Stimulated activated CD8-positive, alpha-beta memory T cell treated with anti-CD3 and anti-CD28 coated beads, Interleukin-12 subunit alpha, Interleukin-12 subunit beta, amount 100 ng/mL, for 4 hours (primary cell): ENCODE results near the gene RNASE3.
A peak's percentile ranks its signal among the peaks of the same experiment; 100 is the strongest.
"Not testable (repeated sequence)": the region's sequence is repeated elsewhere in the genome, so short reads cannot be mapped to it uniquely, and the experiment has no call there.

ENCODE experiments used
- DNase-seq: peaks from one replicate; pipeline ENCODE4 v3.0.0-alpha.2; 2020; ENCODE audit warnings: low read depth

The RNASE3 gene

DNA sequence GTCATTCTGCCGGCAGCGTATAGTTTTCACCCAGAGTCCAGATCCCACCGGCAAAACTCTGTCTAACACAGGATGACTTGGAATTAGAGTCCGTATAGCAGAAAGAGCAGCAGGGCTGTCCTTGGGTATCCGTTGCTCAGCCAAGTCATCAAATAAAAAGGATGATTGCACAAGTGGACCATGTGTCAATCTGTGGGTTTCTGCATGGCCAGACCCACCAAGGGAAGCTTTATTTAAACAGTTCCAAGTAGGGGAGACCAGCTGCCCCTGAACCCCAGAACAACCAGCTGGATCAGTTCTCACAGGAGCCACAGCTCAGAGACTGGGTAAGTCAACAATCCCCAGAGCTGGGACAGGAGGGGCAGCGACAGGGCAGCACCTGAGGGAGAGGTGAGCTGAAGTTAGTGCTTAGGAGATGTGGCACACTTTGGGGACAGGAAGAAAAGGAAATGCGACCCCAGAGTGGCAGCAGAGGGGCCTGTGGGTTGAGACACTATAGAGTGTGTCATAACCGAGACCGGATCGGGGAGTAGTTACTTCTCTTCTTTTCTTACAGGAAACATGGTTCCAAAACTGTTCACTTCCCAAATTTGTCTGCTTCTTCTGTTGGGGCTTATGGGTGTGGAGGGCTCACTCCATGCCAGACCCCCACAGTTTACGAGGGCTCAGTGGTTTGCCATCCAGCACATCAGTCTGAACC, at the start of gene RNASE3:
RNASE3 (plus strand) TSS at position 260 of the 700 bp plus-strand sequence; CDS start at position 562, 302 bp downstream.
- DNase-seq, result not testable (repeated sequence)

- no peak for DNase-seq
These were observed 44.6 kb upstream of the RNASE3 start for GRCh38 chr14:20846560-20846959.

DNA sequence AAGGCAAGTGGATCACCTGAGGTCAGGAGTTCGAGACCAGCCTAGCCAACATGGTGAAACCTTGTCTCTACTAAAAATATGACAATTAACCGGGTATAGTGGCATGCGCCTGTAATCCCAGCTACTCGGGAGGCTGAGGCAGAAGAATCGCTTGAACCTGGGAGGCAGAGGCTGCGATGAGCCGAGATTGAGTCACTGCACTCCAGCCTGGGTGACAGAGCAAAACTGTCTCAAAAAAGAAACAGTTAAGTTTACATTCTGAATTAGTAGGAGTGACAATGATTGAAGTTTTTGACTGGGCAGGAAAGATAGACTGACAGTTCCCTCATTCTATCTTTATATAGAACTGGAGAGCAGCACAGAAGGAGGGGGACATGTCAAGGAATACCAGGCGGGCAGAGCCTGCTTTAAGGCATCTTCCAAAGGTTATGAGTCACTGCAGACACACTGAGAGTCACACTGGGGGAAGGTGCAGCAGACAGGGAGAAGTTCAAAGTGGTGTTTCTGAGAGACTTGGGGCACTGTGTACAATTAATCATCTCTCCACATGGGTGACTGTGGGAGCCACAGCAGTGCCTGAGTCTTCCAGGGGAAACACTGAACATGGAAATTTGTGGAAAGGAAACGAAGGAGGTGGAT, 42.8 kb upstream of the RNASE3 start:
- no peak for DNase-seq

DNA sequence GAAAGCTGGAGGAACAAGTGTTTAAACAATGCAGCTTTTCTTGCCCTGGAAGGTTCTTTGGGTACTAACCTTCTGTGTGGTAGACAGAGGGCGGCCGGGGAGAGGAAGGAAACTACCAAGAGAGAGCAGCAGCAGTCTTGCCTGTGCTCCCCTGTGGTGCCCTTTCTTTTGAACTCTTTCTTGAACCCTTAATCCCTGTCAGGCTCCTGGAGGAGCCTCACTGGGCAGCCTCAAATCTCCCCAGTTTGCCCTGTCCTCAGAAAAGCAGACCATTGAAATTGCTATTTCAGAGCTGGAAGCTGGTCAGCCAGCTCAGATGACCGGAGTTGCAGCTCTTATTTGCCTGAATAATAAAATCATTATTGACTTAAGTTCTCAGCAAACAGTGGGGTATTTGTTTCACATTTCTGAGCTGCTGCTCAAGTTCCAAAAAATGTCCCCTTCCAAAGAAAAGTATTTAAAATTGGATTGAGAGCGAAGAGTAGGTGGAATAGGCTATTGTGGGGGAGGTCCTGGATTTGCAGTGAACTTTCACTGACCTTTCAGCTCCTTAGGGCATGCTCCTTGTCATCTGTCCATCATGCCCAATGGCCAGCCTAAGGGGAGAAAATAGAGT, 42.1 kb upstream of the RNASE3 start:
- DNase-seq, result no peak

DNA sequence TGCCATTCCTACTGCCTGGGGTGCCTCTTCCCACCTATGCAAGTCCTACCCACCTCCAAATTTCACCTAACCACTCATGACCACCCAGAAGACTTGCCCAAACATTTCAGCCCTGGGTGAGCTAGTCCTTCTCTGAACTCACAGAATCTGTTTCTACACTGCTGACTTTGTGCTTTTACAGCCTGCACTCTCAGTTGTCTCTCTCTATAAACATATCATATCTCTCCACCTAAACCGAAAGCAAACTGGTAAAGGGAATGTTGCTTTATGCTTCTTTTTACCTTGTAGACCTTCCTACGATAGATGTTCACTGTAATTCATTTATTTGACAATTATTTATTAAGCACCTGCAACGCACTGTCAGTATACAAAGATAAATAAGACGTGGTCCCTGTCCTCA, 38.1 kb upstream of the RNASE3 start:
- no peak for DNase-seq

DNA sequence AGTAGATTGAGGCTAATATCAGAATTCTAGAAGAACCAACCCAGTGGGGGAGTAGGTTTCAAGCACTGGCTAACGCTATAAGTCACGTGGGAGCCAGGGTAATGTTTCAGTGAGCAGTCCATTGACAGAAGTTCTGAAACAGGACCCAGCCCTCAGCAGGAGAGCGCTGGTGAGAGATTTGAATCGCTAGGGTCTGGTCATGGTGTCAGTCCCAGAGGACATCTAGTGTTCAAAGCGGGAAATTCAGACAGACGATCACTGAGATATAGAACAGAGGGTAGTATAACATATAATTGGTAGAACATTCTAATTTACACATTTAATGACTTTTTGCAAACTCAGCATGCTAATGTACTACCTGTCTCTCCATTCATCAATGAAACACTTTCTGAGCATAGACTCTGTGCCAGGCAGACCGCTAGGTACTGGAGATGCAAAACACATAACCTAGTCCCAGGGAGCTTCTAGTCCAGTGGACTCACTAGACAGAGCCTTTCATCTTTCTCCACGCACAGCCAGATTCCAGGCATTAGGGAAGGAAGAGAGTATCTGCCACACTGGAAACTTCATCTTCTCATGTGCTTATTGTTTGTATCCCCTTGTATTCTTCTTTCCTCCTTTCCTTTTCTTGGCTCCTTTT, 35.4 kb upstream of the RNASE3 start:
- no peak for DNase-seq

GRCh38 chr14:20857207-20857606, 34.0 kb upstream of the RNASE3 start:
- no peak for DNase-seq

DNA sequence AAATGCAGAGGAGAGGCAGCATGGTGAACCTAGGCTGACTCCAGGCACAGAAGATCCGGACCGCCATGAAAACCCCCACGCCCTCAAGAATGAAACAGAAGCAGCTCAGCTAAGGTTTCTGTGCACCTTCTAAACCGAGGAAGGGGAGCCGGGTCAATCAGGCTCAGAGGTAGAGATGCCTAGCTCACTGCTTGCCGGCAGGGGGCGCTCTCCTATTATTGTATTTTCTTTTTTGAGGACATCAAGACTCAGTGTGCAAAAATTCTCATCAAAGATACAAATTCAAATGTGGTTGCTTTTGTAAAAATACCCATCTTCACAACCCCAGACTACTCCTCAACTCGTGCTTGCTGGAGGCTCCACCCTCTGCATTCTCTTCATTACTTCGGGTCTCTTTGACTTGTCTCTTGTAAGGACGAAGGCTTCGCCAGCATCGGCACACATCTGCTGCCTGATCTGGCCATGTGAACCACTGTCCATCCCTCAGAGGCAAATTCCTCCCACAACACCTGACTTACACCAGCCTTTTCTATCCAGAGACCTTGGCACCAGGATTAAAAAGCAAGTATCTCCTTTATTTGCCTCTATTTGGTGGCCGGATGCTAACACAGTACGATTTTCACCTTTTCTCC, 33.4 kb upstream of the RNASE3 start:
- peak; percentile 33 for DNase-seq

- no peak for DNase-seq
These were observed 25.0 kb upstream of the RNASE3 start for GRCh38 chr14:20866194-20866593.

GRCh38 chr14:20866963-20867362, 24.2 kb upstream of the RNASE3 start:
- DNase-seq, result no peak

DNA sequence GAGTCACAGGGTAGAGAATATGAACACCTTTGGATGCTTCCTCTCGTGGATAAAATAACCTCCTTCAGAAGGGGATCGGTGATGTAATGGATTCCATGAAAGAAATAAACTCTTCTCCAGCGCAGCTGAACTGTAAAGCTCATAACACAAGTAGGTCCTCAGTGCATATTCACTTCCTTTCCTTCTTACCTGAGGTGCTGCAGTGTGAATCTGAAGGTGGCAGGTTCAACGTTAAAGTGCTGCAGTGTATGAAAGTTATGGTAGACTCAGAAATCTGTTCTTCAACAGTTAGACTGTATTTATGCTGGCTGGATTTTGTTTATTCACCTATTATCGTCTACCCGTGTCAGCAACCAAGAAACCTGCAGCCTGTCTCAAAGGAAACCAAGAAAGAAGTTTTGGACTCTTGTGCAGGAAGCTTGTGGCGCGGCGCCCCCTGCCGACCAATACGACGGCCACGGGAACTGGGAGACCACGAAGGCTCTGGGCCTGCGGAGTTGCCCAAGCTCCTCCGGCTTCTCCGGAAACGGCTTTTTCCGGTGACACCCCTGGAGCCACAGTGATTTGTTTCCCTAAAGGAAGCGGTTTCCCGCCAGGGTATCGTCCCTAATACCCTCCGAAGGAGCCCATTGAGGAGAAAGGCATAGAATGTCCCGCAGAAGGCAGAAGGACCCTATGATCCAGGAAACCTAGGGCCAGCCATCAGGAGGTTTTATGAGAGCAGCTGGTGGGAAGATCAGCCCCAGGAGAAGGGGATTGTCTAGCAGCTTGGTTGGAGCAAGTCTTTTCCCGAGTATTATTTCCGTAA, 17.6 kb upstream of the RNASE3 start:
- peak; percentile 47 for DNase-seq

DNA sequence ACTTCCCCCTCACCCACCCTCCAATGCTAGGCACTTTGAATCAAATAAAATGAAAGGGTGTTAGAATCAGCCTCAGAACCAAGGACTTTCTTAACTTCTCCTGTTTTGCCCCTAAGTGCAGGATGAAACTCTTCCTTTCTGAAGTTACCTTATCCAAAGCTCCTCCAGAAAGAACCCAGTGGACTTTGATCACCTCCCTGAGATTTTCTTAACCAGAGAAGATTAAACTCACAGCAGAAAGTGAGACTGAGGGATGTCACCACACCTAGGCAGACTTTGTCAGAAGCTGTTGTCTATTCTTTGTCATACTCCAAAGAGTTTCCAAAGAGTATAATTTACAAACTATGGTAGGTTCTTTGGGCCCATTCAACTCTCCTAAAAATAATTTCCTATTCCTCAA, 14.2 kb upstream of the RNASE3 start:
- no peak for DNase-seq

DNA sequence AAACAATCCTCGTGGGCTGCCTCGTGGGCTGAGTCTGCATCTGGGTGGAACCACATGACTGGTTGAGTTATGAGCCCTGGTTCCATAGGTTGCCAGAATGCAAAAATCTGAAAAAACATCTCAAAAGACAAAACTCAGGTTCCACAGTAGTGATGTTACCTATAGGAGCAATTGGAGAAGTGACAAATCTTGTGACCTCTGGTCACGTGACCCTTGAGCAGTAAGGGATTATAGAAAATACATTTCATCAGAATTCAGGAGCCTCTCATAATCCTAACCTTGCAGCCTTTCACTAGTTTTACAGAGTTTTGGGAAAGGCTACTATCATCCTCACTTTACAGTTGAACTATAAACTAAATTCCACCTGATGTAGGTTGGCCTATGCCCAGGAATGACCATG, 12.5 kb upstream of the RNASE3 start:
- DNase-seq, result no peak

DNA sequence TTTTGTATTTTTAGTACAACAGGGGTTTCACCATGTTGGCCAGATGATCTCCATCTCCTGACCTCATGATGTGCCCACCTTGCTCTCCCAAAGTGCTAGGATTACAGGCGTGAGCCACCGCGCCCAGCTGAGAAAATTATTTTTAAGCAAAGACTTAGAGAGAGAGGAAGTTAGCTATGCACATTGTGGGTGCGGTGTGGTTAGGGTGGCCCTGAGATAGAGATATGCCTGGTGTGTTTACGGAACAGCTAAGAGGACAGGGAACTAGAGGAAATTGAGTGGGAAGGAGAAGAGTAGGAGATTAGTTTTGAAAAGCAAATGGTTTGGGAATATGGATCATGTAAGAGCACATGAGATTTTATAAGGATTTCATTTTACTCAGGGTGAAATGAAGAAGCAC, 10.0 kb upstream of the RNASE3 start:
- DNase-seq, result not testable (repeated sequence)

- DNase-seq, result not testable (repeated sequence)
These were observed 8.4 kb upstream of the RNASE3 start for GRCh38 chr14:20882787-20883186.

DNA sequence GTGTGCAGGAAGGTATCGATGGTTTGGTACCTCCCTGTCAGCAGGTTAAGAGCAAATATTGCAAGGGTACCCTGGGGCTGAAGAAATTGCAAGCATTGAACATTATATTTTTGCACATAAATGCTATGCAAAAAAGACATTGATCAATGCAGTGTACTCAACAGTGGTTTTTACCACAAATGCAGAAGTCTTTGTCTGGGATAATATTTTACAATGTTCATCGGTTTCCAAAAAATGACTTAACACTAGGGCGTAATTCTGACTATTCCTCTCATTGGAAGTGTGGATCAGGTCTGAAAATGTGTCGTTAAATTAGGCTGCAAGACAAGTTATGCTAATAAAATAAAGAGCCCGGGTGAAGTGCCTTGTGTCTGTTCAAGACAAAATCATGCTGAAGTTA, 2.8 kb upstream of the RNASE3 start:
- DNase-seq, result not testable (repeated sequence)

GRCh38 chr14:20895322-20895721, 4.1 kb downstream of the RNASE3 start:
- not testable (repeated sequence) for DNase-seq

DNA sequence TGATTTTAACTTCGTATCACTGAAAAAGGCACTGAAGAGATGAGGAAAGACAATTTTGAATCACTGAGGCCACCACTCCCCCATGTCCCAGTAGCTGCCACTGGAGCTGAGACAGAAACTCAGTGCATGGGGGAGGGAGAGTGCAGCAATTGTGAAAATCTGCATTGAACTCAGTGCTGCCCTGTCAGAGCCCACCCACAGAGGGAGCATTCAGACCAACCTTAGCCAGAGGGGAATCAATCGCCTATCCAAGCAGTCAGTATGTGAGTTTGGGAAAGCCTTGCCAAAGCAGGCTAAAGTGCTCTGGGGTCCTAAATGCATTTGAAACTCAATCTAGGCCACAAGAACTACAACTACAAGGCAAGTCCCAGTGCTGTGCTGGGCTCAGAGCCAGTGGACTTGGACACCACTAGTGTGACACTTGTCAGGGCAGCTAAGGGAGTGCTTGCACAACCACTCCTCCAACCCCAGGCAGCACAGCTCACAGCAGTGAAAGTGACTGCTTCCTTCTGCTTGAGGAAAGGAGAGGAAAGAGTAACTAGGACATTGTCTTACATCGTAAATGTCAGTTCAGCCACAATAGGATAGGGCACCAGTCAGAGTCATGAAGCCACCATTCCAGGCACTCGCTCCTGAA, 13.3 kb downstream of the RNASE3 start:
- no peak for DNase-seq

DNA sequence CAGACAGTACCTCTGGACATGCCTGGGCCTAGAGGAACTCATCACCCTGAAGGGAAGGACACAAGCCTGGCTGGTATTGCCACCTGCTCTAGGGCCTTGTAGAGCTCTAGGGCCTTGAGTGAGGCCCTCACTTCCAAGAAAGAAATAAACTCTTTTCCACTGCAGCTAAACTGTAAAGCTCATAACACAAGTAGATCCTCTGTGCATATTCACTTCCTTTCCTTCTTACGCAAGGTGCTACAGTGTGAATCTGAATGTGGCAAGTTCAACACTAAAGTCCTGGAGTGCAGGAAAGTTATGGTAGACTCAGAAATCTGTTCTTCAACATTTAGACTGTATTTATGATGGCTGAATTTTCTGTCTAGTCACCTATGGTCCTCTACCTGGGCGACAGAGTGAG, 14.5 kb downstream of the RNASE3 start:
- DNase-seq, result no peak

DNA sequence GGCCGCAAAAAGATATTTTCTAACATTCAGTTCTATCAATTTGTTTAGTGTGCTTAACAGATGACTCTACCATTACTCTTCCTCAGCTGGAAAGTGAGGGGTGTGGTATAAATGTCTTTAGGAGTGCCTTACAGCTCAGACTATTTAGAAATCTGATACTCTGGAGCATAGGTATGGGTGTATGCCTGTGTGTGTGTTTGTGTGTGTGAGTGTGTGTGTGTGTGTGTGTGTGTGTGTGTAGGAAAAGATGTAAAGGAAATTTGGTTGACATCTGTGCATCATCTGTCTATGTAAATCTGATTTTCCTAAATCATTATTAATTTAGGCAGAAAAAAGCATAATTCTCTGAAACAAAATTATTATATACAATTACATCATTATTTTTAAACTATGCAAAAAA, 16.0 kb downstream of the RNASE3 start:
- no peak for DNase-seq

DNA sequence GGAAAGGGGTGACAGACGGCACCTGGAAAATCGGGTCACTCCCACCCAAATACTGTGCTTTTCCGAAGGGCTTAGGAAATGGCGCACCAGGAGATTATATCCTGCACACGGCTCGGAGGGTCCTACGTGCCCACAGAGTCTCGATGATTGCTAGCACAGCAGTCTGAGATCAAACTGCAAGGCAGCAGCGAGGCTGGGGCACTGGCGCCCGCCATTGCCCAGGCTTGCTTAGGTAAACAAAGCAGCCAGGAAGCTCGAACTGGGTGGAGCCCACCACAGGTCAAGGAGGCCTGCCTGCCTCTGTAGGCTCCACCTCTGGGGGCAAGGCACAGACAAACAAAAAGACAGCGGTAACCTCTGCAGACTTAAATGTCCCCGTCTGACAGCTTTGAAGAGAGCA, 19.6 kb downstream of the RNASE3 start:
- not testable (repeated sequence) for DNase-seq
